ENCODE data around the gene SEPHS1.

DNA sequence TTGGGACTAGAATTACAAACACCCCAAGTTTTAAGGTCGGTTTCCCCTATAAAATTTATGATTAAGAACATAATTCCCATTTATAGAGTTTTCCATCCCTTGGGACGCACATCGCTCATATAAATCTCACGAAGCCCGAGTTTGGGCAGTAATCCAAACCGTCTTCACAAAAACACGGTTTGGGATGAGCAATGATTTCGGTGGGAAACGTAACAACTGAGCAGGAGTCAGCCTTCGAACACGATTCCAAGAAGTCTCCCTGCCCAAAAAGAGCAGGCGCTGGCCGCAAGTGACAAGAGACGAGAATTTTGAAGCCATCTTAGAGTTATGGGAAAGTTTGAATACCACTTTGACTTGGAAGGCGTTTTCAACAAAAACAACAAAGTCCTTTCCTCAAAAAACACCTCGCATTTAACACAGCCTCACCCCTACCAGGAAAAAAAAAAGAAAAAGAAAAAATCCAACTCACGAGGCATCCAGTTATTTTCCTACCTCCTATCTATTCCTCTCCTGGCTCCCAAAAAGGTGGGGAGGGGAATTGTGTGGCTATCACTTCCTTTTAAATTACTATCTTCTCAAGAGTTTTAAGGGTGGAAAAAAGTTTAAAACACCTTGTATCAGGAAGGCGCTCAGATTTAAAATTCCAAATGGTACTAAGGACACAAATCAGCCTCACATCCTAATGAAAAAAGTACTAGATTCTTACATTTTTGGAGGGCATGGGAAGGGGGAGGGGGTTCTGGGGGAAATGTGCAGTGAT is 1.6 kb downstream of the SEPHS1 start:
- TF ChIP-seq CREB1 (CRISPR knock-in tag; IDR thresholded peaks at IDR 0.05) (no peak), CTCF (IDR thresholded peaks at IDR 0.05) (no peak), SMAD4 (CRISPR knock-in tag; IDR thresholded peaks at IDR 0.05) (no peak)
- TF ChIP-seq, protein P1, sequence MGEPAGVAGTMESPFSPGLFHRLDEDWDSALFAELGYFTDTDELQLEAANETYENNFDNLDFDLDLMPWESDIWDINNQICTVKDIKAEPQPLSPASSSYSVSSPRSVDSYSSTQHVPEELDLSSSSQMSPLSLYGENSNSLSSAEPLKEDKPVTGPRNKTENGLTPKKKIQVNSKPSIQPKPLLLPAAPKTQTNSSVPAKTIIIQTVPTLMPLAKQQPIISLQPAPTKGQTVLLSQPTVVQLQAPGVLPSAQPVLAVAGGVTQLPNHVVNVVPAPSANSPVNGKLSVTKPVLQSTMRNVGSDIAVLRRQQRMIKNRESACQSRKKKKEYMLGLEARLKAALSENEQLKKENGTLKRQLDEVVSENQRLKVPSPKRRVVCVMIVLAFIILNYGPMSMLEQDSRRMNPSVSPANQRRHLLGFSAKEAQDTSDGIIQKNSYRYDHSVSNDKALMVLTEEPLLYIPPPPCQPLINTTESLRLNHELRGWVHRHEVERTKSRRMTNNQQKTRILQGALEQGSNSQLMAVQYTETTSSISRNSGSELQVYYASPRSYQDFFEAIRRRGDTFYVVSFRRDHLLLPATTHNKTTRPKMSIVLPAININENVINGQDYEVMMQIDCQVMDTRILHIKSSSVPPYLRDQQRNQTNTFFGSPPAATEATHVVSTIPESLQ (CRISPR knock-in tag; IDR thresholded peaks at IDR 0.05) = no peak
